H1 (cell line): ENCODE measurements around the gene MAPRE2. TPM values are rescaled to one million over a fixed set of nuclear protein-coding genes. Genes with fewer than 3 reads are reported as not detected.
A peak's percentile ranks its signal among the peaks of the same experiment; 100 is the strongest.

Experiments
- CTCF ChIA-PET: fragments of 300-600 bp; sonication (Branson Sonifier 250); formaldehyde crosslinking; loops from one replicate; lab custom pipeline; 2021; ENCODE audit not compliant: partially characterized antibody; lab: Charles Lee
- POLR2A ChIA-PET: fragments of 300-600 bp; sonication (Branson Sonifier 250); formaldehyde crosslinking; loops from one replicate; lab custom pipeline; 2021; ENCODE audit warnings: inconsistent platforms; ENCODE audit not compliant: partially characterized antibody; lab: Charles Lee
- DNase-seq, 2 experiments: peaks; one replicate each; pipeline versions ENCODE4 v3.0.0 to v3.0.0-alpha.2; 2010 to 2022; ENCODE audit warnings: low spot score in 2 of 2, low read depth in 1 of 2, mixed read lengths in 1 of 2
- FAIRE-seq: peaks from 2 replicates; lab custom pipeline; 2011; peaks lifted over from hg19 to GRCh38; lab: Jason Lieb, UNC
- H2AFZ ChIP-seq: 2 replicates; pipeline ENCODE4 v1.8.1; 2012; ENCODE audit warnings: low read length, inconsistent platforms
- H2AK5ac ChIP-seq: 2 replicates; pipeline ENCODE4 v1.6.1; 2013; ENCODE audit warnings: low read depth, low read length
- H2BK120ac ChIP-seq: replicated peaks from 2 replicates; pipeline ENCODE3; 2013; ENCODE audit warnings: low read depth, low read length, inconsistent platforms
- H2BK12ac ChIP-seq: 2 replicates; pipeline ENCODE4 v1.6.1; 2013; ENCODE audit warnings: low read depth, low read length
- H2BK15ac ChIP-seq: 2 replicates; pipeline ENCODE4 v1.6.1; 2013; ENCODE audit warnings: low read length
- H2BK20ac ChIP-seq: 2 replicates; pipeline ENCODE4 v1.6.1; 2013; ENCODE audit warnings: low read length
- H2BK5ac ChIP-seq: 2 replicates; pipeline ENCODE4 v1.6.1; 2013; ENCODE audit warnings: low read depth, low read length
- H3K14ac ChIP-seq: 2 replicates; pipeline ENCODE4 v1.6.1; 2013; ENCODE audit warnings: inconsistent platforms; ENCODE audit not compliant: insufficient read length
- H3K18ac ChIP-seq: 2 replicates; pipeline ENCODE4 v1.6.1; 2013; ENCODE audit warnings: low read length; ENCODE audit errors: extremely low read depth
- H3K23ac ChIP-seq: 2 replicates; pipeline ENCODE4 v1.6.1; 2013; ENCODE audit warnings: inconsistent platforms; ENCODE audit not compliant: insufficient read length
- H3K23me2 ChIP-seq: 2 replicates; pipeline ENCODE4 v1.6.1; 2013; ENCODE audit warnings: low read depth, low read length
- H3K27ac ChIP-seq: 2 replicates; pipeline ENCODE4 v1.6.1; 2011; ENCODE audit warnings: low read depth, low read length, inconsistent platforms
- H3K27me3 ChIP-seq, 4 experiments: replicated peaks in 1 of 4; 1 replicate in 1 of 4; 2 replicates in 3 of 4; pipeline versions ENCODE4 v1.6.1 to v1.8.1; 2011 to 2013; ENCODE audit warnings: low read length in 3 of 4, mild to moderate bottlenecking in 3 of 4, inconsistent platforms in 2 of 4, mixed read lengths in 2 of 4, moderate library complexity in 1 of 4; ENCODE audit not compliant: control insufficient read depth in 3 of 4, insufficient read depth in 3 of 4; ENCODE audit errors: extremely low read depth in 1 of 4
- H3K36me3 ChIP-seq, 4 experiments: 2 replicates each; pipeline versions ENCODE4 v1.6.1 to v1.8.1; 2011 to 2013; ENCODE audit warnings: mild to moderate bottlenecking in 4 of 4, low read length in 3 of 4, moderate library complexity in 2 of 4, control low read depth in 1 of 4, inconsistent platforms in 1 of 4; ENCODE audit not compliant: insufficient read depth in 4 of 4, control insufficient read depth in 2 of 4
- H3K4ac ChIP-seq: replicated peaks from 2 replicates; pipeline ENCODE3; 2013; ENCODE audit warnings: low read length, low read depth, mixed read lengths, inconsistent platforms; ENCODE audit not compliant: insufficient read length
- H3K4me1 ChIP-seq, 4 experiments: replicated peaks in 1 of 4; 1 replicate in 1 of 4; 2 replicates in 3 of 4; pipeline versions ENCODE4 v1.6.1 to v1.8.1; 2011 to 2013; ENCODE audit warnings: low read length in 3 of 4, inconsistent platforms in 2 of 4, mixed read lengths in 1 of 4; ENCODE audit not compliant: insufficient read depth in 4 of 4, control insufficient read depth in 3 of 4
- H3K4me2 ChIP-seq, 2 experiments: 2 replicates each; pipeline versions ENCODE4 v1.6.1 to v1.8.1; 2011 to 2013; ENCODE audit warnings: low read depth in 2 of 2, low read length in 2 of 2, control low read depth in 1 of 2, inconsistent platforms in 1 of 2, mild to moderate bottlenecking in 1 of 2; ENCODE audit not compliant: insufficient read depth in 1 of 2
- H3K4me3 ChIP-seq, 4 experiments: fragments of 200-600, 300-600 bp in 1 of 4; sonication (generic), shearing (Covaris generic), sonication (Bioruptor Twin) in 1 of 4; 2 replicates each; pipeline versions ENCODE4 v1.5.1 to v1.8.1; 2011 to 2016; ENCODE audit warnings: low read length in 4 of 4, low read depth in 3 of 4, control low read depth in 2 of 4, inconsistent platforms in 2 of 4, mild to moderate bottlenecking in 2 of 4, mixed read lengths in 1 of 4, moderate library complexity in 1 of 4; ENCODE audit not compliant: insufficient read depth in 2 of 4; ENCODE audit errors: extremely low read depth in 1 of 4
- H3K56ac ChIP-seq: replicated peaks from 2 replicates; pipeline ENCODE3; 2013; ENCODE audit warnings: low read depth, mild to moderate bottlenecking, mixed read lengths, low read length, inconsistent platforms; ENCODE audit not compliant: insufficient read length
- H3K79me1 ChIP-seq: 2 replicates; pipeline ENCODE4 v1.6.1; 2013; ENCODE audit warnings: low read depth, low read length, control low read depth
- H3K79me2 ChIP-seq, 2 experiments: 2 replicates each; pipeline versions ENCODE4 v1.6.1 to v1.8.1; 2012 to 2013; ENCODE audit warnings: low read length in 2 of 2, mild to moderate bottlenecking in 2 of 2, inconsistent platforms in 1 of 2; ENCODE audit not compliant: insufficient read depth in 2 of 2, control insufficient read depth in 1 of 2
- H3K9ac ChIP-seq, 4 experiments: replicated peaks in 1 of 4; 1 replicate in 1 of 4; 2 replicates in 3 of 4; pipeline versions ENCODE4 v1.6.1 to v1.8.1; 2011 to 2013; ENCODE audit warnings: low read depth in 3 of 4, low read length in 3 of 4, control low read depth in 2 of 4, mild to moderate bottlenecking in 2 of 4, moderate library complexity in 2 of 4, inconsistent platforms in 1 of 4; ENCODE audit errors: extremely low read depth in 1 of 4
- H3K9me3 ChIP-seq, 2 experiments: 2 replicates each; pipeline versions ENCODE4 v1.6.1 to v1.8.1; 2012 to 2013; ENCODE audit warnings: mild to moderate bottlenecking in 2 of 2, moderate library complexity in 2 of 2, control low read depth in 1 of 2, inconsistent platforms in 1 of 2, low read depth in 1 of 2, low read length in 1 of 2, mixed read lengths in 1 of 2; ENCODE audit not compliant: insufficient read depth in 2 of 2
- H4K20me1 ChIP-seq, 2 experiments: replicated peaks in 1 of 2; 2 replicates each; pipeline versions ENCODE3 to v1.8.1; 2011 to 2013; ENCODE audit warnings: inconsistent platforms in 2 of 2, low read length in 2 of 2, mild to moderate bottlenecking in 1 of 2; ENCODE audit not compliant: insufficient read depth in 2 of 2, control insufficient read depth in 1 of 2
- H4K5ac ChIP-seq: 2 replicates; pipeline ENCODE4 v1.6.1; 2013; ENCODE audit warnings: low read length, low read depth, mixed read lengths, inconsistent platforms; ENCODE audit not compliant: insufficient read length
- H4K8ac ChIP-seq: 2 replicates; pipeline ENCODE4 v1.8.0; 2013; ENCODE audit warnings: mild to moderate bottlenecking, moderate library complexity, low read length, inconsistent platforms; ENCODE audit not compliant: insufficient read depth; ENCODE audit errors: extremely low read depth
- H4K91ac ChIP-seq: replicated peaks from 2 replicates; pipeline ENCODE3; 2013; ENCODE audit warnings: low read length, mixed read lengths, inconsistent platforms; ENCODE audit not compliant: insufficient read length
- BRCA1 ChIP-seq: IDR thresholded peaks from 2 replicates; pipeline ENCODE4 v1.6.1; 2012; ENCODE audit warnings: low read depth, low read length, improper control_type of control experiment
- HDAC6 ChIP-seq: IDR thresholded peaks from one replicate; pipeline ENCODE4 v1.7.1; 2012; ENCODE audit warnings: low read depth, mild to moderate bottlenecking, inconsistent platforms, low read length, moderate library complexity
- WGBS, 2 experiments: shearing (Covaris generic) in 1 of 2; methylation state at CpG; one replicate each; pipeline versions ENCODE4 v1.1.6 to v1.1.7; 2013 to 2015; ENCODE audit warnings: low lambda C conversion rate in 2 of 2, mixed read lengths in 2 of 2, inconsistent platforms in 1 of 2, low coverage in 1 of 2, missing lambda C conversion rate in 1 of 2; ENCODE audit not compliant: insufficient replicate concordance in 2 of 2, insufficient coverage in 1 of 2, insufficient read length in 1 of 2; ENCODE audit errors: extremely low coverage in 1 of 2, missing lambda C conversion rate in 1 of 2; 5-methylcytosine and 5-hydroxymethylcytosine counted together
- polyA plus RNA-seq, 7 experiments: library from polyadenylated mRNA; depleted of rRNA in 3 of 7; stranded (reverse) in 5 of 7; unstranded in 2 of 7; fragments of >200 nt in 5 of 7; fragments of 200-250 nt in 2 of 7; gene quantifications; 1 replicate in 5 of 7; 2 replicates in 1 of 7; 4 replicates in 1 of 7; pipeline versions ENCODE4 v1.2.1 to v1.2.3, GENCODE V29; 2011 to 2013; ENCODE audit warnings: missing spikeins in 2 of 7, mixed read lengths in 2 of 7
- total RNA-seq: library from RNA; stranded (reverse); fragmentation: NEBNext Ultra II Directional; extraction: Animal tissue kit (Norgen Biotek cat#: 25700); gene quantifications from 2 replicates; pipeline ENCODE4 v1.2.1, GENCODE V29; 2021

MAPRE2 gene
- total and polyA plus RNA-seq, 2 of the 8 experiments (the other 6 are each of a cell fraction or from before 2014, with no cell fraction given): 32.6 to 33.1 TPM

- H3K9me3 ChIP-seq: peaks cover 0 to 3% of the 10 kb centered on the region in 2 experiments; a peak in 2 of 4 replicates
- H2BK15ac ChIP-seq: peak overlapping the region; percentile 8; the same call in 1 of the 2 replicates
- no peaks in the 10 kb centered on the region for H3K79me2 ChIP-seq
- H4K5ac ChIP-seq: no peak overlapping the region
- no peak overlapping the region for H4K8ac ChIP-seq
- TF ChIP-seq BRCA1 (no peak), HDAC6 (no peak)
- no peak overlapping the region for H2BK20ac ChIP-seq
- H3K56ac ChIP-seq: no peak overlapping the region
- peak overlapping the region; percentile 75; the same call in 1 of the 2 replicates for H2AFZ ChIP-seq
- DNase-seq (no peak), FAIRE-seq (no peak)
- H2BK120ac ChIP-seq: peak overlapping the region; percentile 7
- H2AK5ac ChIP-seq: 0 out of 2 replicates have a peak overlapping the region, but pooled peaks have one; percentile 9
- peaks cover 0 to 2% (median 0%) of the 10 kb centered on the region in 4 experiments; a peak in 2 of 7 replicates for H3K4me1 ChIP-seq
- no peak overlapping the region for H3K9ac ChIP-seq
- peak overlapping the region; percentile 22; the same call in 1 of the 2 replicates for H2BK5ac ChIP-seq
- no peak overlapping the region for H3K4ac ChIP-seq
- H3K18ac ChIP-seq: peak overlapping the region; percentile 42; the same call in 1 of the 2 replicates
- no peaks in the 10 kb centered on the region for H4K20me1 ChIP-seq
- no peaks in the 10 kb centered on the region for H3K27me3 ChIP-seq
- H2BK12ac ChIP-seq: peak overlapping the region; percentile 62; the same call in 1 of the 2 replicates
- 89 to 100% methylated on average over 1 to 4 of the region's 4 CpGs for WGBS, 2 experiments
- H3K14ac ChIP-seq: no peak overlapping the region
- H3K23me2 ChIP-seq: no peaks in the 10 kb centered on the region
- ChIA-PET CTCF (interaction anchor here (0.7 to 1.2 kb wide), 3 partner anchors 10 to 175 kb away, joined by 3 read pairs; no protein-coding TSS in a partner anchor), POLR2A (no interaction called here)
- H3K79me1 ChIP-seq: no peaks in the 10 kb centered on the region
- H3K4me2 ChIP-seq: no peak overlapping the region
- no peaks in the 10 kb centered on the region for H3K36me3 ChIP-seq
- H3K4me3 ChIP-seq: no peak overlapping the region
- H3K27ac ChIP-seq: no peak overlapping the region
- no peak overlapping the region for H3K23ac ChIP-seq
- H4K91ac ChIP-seq: peak overlapping the region; percentile 6
Measured at GRCh38 chr18:35179906-35180305, 138.7 kb downstream of the MAPRE2 start.
